ENCODE measurements around the gene SHISA2. TPM values are rescaled to one million over a fixed set of nuclear protein-coding genes. Genes with fewer than 3 reads are reported as not detected.
"Not testable (repeated sequence)": the region's sequence is repeated elsewhere in the genome, so short reads cannot be mapped to it uniquely, and the experiment has no call there.

The SHISA2 gene
- total RNA-seq, result not detected

DNA sequence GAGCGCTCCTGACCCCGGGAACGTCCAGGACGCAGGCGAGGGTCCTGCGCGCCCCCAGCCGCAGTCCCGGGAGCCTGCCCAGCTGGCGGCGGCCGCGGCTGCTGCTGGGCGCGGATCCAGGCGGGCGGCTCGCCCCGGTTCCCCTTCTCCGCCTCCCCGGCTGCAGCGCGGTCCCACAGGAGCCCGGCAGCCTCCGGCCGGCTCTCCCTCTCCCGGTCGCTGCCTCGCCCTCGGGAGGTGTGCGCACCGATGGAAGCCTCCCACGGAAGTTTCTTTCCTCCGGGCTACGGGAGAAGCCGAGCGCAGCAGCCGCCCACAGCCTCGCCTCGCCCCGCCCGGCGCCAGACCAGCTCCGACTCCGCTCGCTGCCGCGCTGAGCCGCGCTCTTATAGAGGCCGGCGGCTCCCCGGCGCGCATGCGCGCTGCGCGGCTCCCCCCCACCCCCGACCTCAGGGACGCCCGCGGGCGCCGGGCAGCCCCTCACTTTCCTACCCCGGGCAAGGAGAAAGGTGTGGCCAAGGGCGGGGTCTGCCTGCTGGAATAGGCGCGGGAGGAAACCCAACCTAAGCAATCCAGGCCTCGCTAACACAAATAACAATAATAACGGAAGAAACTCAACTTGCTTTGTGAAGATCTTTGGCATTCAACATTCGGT is at the start of gene SHISA2:
SHISA2 (minus strand) TSS at position 360 of the 655 bp plus-strand sequence. CDS start 1,041 bp downstream, outside the sequence.
- ATAC-seq (peak; percentile 49), DNase-seq (ENCODE audit: low spot score) (no peak)

DNA sequence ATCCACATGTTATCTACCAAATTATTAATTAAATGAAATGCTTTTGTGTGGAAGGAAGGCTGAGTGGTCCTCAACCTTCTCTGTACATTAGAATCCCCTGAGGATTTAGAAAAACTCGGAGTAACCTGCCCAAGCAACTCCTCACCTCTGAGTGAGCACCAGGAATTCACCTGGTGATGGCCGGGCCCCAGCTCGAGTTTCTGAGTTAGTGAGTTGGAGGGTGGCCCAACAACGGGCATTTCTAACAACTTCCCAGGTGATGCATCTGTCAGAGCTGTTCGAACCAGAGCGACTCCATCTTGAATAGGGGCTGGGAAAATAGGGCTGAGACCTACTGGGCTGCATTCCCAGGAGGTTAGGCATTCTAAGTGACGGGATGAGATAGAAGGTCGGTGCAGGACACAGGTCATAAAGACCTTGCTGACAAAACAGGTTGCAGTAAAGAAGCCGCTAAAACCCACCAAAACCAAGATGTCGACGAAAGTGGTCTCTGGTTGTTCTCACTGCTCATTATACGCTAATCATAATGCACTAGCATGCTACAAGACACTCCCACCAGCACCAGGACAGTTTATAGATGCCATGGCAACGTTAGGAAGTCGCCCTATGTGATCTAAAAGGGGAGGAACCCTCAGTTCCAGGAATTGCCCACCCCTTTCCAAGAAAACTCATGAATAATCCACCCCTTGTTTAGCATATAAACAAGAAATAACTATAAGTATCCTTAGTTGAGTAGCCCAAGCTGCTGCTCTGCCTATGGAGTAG is 44.2 kb upstream of the SHISA2 start:
- no peak for ATAC-seq
- DNase-seq (ENCODE audit: low spot score), result no peak

DNA sequence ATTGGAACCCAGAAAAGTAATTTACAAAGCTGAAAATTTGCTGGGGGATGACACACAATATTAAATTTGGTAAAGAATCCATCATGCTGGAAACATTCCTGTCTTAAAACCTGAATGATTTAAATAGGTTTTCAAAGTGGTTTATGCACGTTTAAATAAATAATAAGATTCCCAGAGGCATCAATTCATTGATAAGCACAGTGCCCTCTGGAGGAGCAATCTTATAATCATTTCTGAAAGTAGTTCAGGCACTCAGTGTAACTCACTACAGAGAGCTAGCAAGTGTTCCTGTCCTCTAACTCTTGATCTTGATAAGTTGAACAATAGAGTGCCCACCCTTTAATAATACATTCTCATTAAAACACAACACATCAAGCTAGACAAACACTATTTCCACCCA is 43.5 kb upstream of the SHISA2 start:
- ATAC-seq (no peak), DNase-seq (ENCODE audit: low spot score) (no peak)

DNA sequence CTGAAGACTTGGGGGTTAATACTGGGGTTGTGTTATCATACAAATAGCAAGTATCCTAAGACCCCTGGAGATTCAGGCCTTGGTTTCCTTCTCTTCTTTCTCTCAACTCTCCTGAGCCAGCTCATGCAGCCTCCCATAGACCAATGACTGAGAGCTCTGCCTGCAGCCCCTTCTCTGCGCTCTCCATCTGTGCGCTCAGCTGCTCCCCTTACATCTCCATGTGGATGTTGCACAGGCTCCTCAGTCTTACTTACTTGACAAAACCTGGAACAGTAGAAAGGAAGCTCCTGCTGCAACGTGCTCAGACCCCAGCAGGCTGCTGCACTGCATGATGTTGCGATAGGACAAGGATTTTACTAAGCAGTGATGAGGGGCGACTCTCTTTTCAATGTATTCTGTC is 25.0 kb upstream of the SHISA2 start:
- DNase-seq (ENCODE audit: low spot score); ATAC-seq: not testable (repeated sequence)

DNA sequence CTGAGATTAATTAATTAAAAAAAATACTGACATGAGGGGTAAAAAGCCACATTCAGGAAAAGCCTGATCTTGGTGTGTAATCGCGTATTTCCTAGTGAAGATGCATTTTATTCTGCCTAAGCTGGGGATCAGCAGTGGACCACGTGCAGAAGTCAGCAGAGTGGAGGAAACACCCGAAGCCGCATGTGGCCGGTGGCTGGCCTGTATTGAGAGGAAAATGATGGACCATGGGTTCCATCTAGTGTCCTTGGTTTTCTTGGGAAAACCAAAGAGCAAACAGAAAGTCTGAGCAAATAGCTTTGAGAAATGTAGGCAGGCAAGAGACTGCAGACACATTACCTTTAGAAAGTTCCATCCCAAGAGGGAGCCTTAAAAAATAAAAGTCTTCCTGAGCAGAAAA is 23.7 kb upstream of the SHISA2 start:
- DNase-seq (ENCODE audit: low spot score), result no peak
- ATAC-seq, result no peak

DNA sequence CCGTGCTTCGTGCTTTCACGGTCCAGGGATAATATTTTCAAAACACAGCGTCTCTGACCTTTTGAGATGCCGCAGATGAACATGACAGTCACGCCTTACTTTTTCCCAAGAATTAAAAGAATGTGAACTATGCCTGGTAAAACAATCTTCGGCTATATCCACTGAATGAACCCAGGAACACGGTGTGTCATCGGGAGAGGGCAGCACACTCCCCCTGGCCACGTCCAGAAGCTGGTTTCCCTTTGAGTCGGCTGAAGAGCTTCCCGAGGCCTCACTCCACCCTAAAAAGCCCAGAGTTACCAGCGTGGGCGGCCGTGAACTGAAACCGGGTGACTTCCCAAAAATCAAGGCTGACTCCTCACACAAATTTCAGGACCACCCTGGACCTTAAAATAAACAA is 22.9 kb upstream of the SHISA2 start:
- no peak for DNase-seq (ENCODE audit: low spot score)
- ATAC-seq, result no peak

DNA sequence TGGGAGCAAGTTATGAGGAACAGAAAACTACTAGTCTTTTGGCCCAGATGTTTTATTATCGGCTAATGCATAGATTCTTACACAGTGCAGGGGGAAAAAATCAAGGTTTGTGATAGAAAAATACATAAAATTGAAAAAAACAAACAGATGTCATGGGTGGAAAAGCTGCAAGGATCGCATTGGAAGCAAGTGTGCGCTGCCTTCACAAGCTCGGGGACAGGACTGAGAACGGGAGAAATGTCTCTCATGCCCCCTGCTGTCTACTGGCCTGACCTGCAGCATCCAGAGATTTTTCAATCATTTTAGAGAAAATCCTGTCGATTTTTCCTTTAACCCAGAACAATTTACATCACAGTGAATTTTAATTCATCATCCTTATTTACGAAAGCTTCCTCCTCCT is 20.5 kb upstream of the SHISA2 start:
- ATAC-seq, result peak; percentile 93
- not testable (repeated sequence) for DNase-seq (ENCODE audit: low spot score)

DNA sequence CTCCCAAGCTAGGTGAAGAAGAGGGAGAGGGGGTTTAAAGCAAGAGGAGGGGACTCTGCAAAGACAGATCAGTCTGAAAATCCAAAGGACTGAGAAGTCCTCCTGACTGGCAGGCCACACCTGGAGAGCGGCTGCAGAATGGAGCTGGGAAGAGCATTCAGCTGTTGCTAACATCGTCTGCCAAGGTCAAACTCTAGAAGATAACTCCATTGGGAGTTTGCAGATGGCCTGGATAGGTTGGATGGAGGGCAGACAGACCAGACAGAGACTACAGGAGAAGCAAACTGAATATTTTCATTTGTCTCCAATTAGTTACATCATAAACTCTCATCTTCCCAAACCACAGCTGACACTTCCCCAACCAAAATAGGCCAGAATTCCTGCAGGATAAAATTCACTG is 19.9 kb upstream of the SHISA2 start:
- DNase-seq (ENCODE audit: low spot score) (no peak), ATAC-seq (no peak)

DNA sequence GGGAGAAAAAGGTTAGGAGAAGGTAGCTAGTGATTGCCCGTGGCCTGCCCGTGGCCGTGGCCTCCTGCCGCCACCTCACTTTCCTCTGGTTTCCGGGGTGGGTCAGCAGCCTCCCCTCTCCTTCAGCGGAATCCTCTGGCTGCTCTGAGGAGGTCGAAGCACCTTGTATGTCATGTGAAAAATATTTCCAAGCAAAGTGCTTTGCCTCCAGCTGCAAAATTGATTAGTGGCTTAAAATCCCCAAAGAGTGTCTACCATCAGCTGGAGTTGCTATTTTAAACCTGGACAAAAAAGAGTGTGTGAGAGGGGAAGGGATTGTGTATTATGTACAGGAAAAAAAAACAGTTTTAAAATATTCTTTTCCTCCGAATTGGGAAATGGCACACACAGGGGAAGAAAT is 17.8 kb upstream of the SHISA2 start:
- not testable (repeated sequence) for ATAC-seq; DNase-seq (ENCODE audit: low spot score)

DNA sequence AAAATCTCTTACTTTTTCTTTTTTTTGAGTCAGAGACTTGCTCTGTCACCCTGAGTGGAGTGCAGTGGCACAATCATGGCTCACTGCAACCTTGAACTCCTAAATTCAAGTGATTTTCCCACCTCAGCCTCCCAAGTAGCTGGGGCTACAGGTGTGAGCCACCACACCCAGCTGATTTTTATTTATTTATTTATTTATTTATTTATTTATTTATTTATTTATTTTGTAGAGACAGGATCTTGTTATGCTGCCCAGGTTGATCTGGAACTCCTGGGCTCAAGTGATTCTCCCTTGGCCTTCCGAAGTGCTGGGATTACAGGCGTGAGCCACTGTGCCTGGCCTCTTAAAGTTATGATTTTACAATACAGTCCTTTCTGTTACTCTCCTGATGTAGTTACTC is 16.6 kb upstream of the SHISA2 start:
- not testable (repeated sequence) for DNase-seq (ENCODE audit: low spot score)

DNA sequence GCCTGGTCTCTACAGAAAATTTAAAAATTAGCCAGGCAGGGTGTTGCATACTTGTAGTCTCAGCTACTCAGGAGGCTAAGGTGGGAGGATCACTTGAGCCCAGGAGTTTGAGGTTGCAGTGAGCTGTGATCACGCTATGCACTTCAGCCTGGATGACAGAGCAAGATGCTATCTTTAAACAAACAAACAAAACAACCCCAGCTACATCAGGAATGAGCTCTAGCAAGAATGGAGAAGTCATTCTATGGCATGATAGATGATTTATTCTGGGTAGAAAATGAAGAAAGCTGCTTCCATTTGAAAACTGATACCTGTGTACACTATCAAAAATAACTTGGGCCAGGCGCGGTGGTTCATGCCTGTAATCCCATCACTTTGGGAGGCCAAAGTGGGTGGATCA is 15.8 kb upstream of the SHISA2 start:
- ATAC-seq (no peak), DNase-seq (ENCODE audit: low spot score) (no peak)

More for the DNA sequence above, 16.6 kb upstream of the SHISA2 start:
- not testable (repeated sequence) for ATAC-seq

DNA sequence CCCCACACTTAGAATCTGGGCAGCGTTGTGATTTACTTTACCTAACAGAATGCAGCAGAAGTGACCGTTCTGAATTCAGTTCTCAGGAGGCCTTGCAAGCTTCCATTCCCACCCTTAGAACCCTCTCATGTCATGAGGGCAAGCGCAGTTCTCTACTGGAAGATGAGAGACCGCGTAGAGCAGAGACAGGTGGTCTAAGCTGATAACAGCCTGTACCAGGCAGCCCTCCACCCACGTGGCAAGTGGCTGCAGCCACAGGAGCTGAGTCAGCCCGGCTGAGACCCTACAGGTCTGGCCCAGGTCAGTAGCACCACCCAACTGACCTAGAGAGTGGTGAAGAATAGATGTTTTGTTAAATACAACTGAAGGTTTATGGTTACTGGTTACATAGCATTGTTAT is 14.7 kb upstream of the SHISA2 start:
- ATAC-seq; DNase-seq (ENCODE audit: low spot score): not testable (repeated sequence)

DNA sequence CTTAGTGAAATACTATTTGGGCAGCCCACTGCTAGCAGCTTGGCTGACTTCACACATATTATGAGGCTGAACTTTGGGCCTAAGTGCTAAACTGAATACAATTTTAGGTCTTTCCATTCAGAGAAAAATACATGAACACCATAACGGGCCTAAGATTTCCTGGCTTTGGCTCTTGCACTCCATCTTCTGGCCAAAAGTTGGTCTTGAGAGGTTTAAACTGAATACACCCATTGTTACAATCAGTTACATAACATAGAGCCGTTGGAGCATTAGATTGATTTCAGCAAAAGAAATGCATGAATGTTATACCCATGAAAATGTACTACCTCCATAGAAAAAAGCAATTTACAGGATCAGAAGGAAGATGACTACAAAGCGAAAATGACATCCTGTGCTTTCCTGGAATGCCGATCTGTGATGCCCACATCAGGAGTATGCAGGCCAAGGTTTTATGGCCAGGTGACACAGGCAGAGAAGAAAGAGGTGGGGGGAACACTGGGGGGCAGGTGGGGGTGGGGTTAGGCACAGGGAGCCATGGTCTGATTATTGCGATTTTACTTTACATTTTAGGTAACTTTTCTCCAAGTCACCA is 11.1 kb upstream of the SHISA2 start:
- ATAC-seq (peak; percentile 39), DNase-seq (ENCODE audit: low spot score) (no peak)

DNA sequence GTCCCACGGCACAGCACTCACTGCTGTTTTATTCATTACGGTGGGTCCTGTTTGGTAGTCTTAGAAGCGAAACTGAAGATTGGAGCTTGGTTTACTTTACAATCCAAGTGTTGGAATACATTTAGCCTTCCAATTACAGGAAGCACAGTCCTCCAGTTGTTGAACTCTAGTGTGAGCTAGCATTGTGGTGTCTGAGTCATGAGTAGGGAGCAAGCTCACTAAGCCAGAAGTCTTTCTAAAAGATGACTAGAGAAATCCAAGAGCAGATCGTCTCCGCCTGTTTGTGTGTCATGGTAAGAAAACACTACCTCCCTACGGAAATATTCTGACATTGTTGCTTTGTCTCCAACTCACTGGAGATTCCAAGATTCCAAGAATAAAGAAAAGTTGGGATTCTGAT is 10.1 kb upstream of the SHISA2 start:
- DNase-seq (ENCODE audit: low spot score) (no peak), ATAC-seq (no peak)

DNA sequence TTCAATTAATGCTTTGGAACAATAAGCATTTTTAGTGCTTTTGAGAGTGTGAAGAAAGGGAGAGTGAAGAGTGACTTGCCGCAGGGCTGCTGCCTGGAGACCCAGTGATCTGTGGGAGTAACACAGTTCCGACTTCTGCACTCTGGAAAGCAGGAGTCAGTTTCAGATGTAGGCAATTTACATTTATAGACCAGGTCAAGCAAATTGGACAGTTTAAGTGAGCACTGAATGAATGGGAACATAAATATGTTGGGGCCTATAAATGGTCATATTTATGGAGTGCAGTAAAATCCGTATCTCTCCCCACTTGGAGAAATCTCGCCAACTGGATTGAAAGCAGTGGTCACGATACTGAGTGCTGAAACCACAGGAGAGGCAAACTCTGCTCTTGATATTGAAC is 9.4 kb upstream of the SHISA2 start:
- DNase-seq (ENCODE audit: low spot score), result no peak
- no peak for ATAC-seq

DNA sequence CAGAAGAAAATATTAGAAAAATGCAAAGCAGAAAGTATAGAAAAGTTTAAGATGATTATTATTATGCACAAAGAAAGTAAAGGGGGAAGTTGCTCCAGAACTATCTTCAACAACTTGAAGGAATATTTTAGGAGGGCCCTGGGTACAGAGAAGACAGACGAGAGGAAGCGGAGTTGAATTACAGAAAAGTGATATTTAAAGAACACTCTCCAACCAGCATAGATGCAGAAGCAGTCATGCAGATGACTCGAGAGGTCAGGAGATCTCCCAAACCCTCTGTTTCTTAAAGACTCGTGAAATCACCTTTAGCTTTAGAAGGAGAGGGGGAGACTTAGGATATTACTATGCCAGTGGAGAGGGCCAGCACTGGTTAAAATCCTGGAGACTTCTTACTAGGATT is 8.5 kb upstream of the SHISA2 start:
- ATAC-seq (no peak), DNase-seq (ENCODE audit: low spot score) (no peak)

DNA sequence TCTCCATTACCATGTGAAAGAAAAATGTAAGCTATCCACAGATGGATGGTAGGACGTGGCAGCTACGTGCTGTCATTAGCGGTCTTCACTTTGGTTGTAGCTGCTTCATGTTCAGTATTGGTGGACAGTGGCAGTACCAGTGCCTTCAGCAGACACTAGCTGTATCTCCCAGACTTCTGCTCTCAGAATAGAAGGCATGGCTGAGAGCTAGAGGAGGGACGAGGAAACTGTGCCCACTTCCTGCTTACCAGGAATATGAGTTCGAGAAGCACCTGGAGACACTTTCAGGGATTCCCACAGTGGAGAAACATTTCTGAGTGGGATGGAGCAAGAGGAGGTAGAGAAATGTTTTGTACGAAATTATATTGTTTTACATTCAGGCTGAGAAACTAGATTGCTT is 6.9 kb upstream of the SHISA2 start:
- no peak for ATAC-seq
- no peak for DNase-seq (ENCODE audit: low spot score)

DNA sequence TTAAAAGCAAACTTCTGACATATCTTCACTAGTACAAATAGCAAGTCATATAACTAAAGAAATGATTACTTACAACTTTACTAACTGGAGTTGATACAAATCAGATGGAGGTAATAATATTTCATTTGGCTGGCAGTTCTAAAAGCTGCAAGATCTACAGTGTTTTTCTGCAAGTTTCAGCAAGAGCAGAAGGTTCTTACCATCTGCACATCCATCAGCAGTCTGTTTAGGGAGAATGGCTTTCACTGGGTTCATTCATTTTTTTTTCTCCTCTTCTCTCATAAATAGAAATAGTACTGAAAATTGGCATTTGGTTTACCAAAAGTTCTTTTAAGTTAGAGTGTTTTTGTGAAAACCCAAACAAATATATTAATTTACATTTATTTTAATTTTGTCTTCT is 3.1 kb upstream of the SHISA2 start:
- ATAC-seq, result no peak
- no peak for DNase-seq (ENCODE audit: low spot score)

DNA sequence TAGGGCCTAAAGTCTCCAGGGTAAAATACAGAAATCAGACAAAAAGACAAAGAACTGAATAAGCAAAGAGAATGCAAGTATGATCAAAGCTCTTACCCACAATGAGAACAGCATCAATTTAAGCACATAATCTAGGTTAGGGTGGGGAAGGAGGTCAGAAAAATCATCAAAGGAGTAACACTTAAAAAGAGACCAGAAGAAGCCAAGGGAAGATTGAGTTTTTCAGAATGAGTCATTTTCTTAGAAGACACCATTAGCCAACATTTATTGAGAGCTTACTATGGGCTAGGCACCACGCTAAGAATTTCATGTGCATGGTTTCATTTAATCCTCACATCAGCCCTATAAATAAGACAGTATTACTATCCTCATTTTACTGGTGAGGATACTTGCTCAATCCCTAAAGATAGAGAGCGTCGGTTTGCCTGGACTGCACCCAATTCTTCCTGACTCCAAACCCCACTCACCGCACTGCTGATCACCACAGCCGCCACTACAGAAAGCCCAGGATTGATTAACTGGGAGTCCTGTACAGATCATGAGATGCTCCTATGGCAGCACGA is 1.7 kb upstream of the SHISA2 start:
- no peak for DNase-seq (ENCODE audit: low spot score)
- no peak for ATAC-seq

DNA sequence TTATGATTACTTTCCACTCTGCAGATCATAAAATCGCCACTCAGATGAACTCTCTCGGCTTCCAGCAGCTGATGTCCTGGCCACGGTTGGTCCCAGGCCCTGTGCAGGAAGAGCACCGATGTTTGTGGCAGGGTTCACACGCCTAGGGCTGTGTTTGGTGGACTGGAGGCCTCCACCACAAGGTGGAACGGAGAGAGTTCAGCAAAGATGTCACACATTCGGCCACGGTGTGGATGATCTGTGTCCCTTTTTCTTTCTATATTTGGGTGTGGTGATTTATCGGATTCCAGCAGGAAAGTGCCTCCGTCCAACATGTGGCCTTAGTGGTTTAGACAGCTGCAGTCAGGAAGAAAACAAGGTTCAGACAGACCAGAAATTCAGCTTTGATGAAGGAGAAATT is 521 bp upstream of the SHISA2 start:
- no peak for ATAC-seq
- no peak for DNase-seq (ENCODE audit: low spot score)

DNA sequence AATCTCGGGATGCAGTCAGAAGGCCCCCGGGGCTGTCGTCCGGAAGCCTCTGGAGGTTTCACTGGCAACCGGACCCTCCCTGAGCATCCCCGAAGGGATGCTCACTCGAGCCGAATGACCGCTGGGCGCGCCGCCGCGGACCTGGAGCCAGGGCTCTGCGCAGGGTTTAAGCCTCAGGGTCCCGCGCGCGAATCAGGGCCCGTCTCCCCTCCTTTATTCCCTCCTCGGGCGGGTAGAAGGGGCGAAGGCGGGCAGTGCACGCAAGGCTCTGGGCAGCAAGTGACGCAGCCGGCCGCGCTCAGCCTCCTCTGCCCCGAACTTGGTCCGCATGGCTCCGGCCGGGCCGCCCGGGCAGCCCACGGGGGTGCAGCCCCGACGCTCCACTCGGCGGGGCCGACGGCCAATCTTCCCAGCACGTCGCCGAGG is 572 bp downstream of the SHISA2 start:
- no peak for DNase-seq (ENCODE audit: low spot score)
- no peak for ATAC-seq
